ENCODE results near the gene CDH23.

The CDH23 gene

DNA sequence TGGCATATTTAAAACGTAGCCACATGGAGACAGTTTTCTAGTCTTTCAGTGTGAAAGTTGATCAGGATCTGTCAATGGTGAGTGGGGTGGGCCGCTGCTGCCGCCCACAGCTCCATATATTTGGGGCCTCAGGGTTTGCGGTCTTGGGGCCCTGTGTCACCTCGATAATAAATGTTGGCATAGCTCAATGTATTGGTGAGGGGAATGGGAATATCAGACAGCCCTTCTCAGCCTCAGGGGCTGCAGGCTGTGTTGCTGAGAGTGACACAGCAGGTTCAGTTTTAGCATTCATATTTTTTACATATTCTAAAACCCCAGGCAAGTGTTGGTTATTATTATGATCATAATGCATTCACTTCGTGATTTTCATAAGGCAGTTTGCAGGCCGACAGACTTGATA, 5.3 kb downstream of the CDH23 start:
- no peak for TF ChIP-seq TAF1 (IDR thresholded peaks at IDR 0.05; ENCODE audit: borderline replicate concordance, insufficient read depth, low read length)
- TF ChIP-seq, protein P1, sequence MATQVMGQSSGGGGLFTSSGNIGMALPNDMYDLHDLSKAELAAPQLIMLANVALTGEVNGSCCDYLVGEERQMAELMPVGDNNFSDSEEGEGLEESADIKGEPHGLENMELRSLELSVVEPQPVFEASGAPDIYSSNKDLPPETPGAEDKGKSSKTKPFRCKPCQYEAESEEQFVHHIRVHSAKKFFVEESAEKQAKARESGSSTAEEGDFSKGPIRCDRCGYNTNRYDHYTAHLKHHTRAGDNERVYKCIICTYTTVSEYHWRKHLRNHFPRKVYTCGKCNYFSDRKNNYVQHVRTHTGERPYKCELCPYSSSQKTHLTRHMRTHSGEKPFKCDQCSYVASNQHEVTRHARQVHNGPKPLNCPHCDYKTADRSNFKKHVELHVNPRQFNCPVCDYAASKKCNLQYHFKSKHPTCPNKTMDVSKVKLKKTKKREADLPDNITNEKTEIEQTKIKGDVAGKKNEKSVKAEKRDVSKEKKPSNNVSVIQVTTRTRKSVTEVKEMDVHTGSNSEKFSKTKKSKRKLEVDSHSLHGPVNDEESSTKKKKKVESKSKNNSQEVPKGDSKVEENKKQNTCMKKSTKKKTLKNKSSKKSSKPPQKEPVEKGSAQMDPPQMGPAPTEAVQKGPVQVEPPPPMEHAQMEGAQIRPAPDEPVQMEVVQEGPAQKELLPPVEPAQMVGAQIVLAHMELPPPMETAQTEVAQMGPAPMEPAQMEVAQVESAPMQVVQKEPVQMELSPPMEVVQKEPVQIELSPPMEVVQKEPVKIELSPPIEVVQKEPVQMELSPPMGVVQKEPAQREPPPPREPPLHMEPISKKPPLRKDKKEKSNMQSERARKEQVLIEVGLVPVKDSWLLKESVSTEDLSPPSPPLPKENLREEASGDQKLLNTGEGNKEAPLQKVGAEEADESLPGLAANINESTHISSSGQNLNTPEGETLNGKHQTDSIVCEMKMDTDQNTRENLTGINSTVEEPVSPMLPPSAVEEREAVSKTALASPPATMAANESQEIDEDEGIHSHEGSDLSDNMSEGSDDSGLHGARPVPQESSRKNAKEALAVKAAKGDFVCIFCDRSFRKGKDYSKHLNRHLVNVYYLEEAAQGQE (IDR thresholded peaks at IDR 0.05; ENCODE audit: insufficient read depth in 1 of 2, low read depth in 2 of 2, low read length in 2 of 2): no peak
- TF ChIP-seq FOXP2 (optimal IDR thresholded peaks at IDR 0.05; ENCODE audit: borderline replicate concordance, extremely low read depth, extremely low read length, insufficient read depth): no peak
- no peak for TF ChIP-seq POLR2AphosphoS5 (IDR thresholded peaks at IDR 0.05; ENCODE audit: low read depth, low read length)

DNA sequence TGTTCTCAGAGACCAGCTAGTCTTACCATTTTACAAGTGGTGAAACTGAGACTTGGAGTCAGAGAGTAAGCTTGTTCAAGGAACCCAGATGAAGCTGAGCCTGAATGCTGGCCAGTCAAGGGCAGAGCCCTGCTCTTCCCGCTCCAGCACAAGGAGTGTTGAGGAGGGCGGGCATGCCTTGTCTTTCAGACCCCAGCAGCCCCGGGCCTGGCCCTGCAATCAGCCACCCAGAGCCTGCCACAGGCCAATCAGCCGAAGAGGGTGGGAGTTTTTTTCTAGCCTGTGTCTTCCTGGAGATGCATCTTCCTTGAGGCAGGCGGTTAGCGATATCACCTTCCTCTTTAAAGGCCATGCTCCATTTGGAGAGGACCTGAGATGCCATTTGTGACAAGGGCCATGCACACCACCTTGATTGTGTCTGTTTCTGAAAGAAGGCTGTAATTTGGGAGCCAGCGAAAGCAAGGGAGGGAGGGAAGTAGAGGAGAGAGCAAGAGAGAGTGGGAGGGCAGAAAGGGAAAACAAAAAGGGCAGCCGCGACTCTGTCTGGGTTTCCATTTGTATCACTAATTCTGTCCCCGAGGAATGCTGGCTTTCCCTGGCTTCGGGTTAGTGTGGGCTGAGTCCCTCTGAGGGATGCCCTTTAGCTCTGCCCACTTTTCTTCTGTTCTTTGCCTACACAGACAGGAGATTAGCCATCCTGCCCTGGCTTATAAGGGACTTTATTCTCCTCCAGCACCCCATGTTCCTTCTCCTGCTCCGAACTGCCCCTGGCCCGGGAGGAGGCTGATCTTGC, 8.0 kb downstream of the CDH23 start:
- TF ChIP-seq FOXP2 (optimal IDR thresholded peaks at IDR 0.05; ENCODE audit: borderline replicate concordance, extremely low read depth, extremely low read length, insufficient read depth): no peak
- TF ChIP-seq POLR2AphosphoS5 (IDR thresholded peaks at IDR 0.05; ENCODE audit: low read depth, low read length): no peak
- TF ChIP-seq, protein P1 (IDR thresholded peaks at IDR 0.05; ENCODE audit: insufficient read depth in 1 of 2, low read depth in 2 of 2, low read length in 2 of 2): no peak
- TF ChIP-seq SIN3A (IDR thresholded peaks at IDR 0.05; ENCODE audit: borderline replicate concordance, insufficient read depth, low read length): no peak
- no peak for TF ChIP-seq TAF1 (IDR thresholded peaks at IDR 0.05; ENCODE audit: borderline replicate concordance, insufficient read depth, low read length)

DNA sequence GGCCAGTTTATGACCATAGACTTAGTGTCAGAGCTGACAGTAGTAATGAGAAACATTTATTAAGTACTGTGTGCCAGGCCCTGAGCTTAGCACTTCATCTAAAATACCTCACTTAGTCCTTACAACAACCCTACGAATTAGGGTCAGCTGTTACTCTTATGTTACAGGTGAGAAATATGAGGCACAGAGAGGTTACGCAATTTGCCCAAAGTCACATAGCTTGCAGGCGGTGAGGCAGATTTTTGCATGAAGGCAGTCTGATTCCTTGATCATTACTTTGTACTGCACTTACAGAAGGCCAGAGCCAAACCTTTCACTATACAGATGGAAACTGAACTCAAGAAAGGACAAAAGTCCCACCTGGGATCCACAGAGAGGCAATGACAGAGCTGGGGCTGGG, 10.2 kb downstream of the CDH23 start:
- TF ChIP-seq POLR2AphosphoS5 (IDR thresholded peaks at IDR 0.05; ENCODE audit: low read depth, low read length) (no peak), FOXP2 (optimal IDR thresholded peaks at IDR 0.05; ENCODE audit: borderline replicate concordance, extremely low read depth, extremely low read length, insufficient read depth) (no peak), TAF1 (IDR thresholded peaks at IDR 0.05; ENCODE audit: borderline replicate concordance, insufficient read depth, low read length) (no peak), SIN3A (IDR thresholded peaks at IDR 0.05; ENCODE audit: borderline replicate concordance, insufficient read depth, low read length) (no peak)
- TF ChIP-seq, protein P1 (IDR thresholded peaks at IDR 0.05; ENCODE audit: insufficient read depth in 1 of 2, low read depth in 2 of 2, low read length in 2 of 2): no peak

DNA sequence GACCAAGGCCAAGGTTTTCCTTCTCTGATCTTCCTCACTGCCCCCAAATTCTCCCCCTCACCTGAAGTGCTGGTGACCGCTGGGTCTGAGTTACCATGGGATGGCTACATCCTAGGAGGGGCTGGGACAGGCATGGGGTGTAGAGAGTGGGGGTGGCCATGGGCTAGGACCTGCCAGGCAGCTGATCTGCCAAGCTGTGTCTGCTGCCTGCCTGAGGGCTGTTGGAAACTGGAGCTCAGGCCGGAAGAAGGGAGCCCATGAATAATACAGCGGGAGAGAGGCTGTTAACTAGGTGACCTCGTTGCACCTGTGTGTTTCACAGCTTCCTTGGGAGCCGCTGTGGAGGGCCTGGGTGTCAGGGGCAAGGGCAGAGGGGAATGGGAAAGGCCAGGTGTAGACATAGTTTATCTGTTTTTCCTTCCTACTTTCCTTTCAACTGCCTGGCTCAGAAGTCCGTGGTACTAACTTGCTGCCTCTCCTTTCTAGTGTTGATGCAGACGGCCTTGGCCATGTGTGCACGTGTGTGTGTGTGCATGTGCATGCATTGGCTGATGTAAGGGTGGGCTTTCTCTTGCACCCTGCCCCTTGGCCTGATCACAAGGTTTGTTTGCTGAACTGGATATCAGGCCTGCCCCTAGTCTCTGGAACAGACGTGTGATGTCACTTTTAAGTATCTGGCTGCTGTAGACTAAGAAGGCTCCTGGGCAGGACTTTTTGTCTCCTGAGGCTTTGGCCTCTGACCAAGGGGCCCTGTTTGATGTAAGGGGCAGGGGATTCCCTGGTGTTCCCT, 11.9 kb downstream of the CDH23 start:
- TF ChIP-seq, protein P1 (IDR thresholded peaks at IDR 0.05; ENCODE audit: insufficient read depth in 1 of 2, low read depth in 2 of 2, low read length in 2 of 2): no peak
- no peak for TF ChIP-seq SIN3A (IDR thresholded peaks at IDR 0.05; ENCODE audit: borderline replicate concordance, insufficient read depth, low read length)
- TF ChIP-seq POLR2AphosphoS5 (IDR thresholded peaks at IDR 0.05; ENCODE audit: low read depth, low read length): no peak
- no peak for TF ChIP-seq FOXP2 (optimal IDR thresholded peaks at IDR 0.05; ENCODE audit: borderline replicate concordance, extremely low read depth, extremely low read length, insufficient read depth)
- TF ChIP-seq TAF1 (IDR thresholded peaks at IDR 0.05; ENCODE audit: borderline replicate concordance, insufficient read depth, low read length): no peak
